Measurements from ENCODE around the gene B3GAT3. TPM values are rescaled to one million over a fixed set of nuclear protein-coding genes. Genes with fewer than 3 reads are reported as not detected.

The B3GAT3 gene
- total and polyA plus RNA-seq, 2 of the 8 experiments (the other 6 are each of a cell fraction or from before 2014, with no cell fraction given): 28.0 to 39.0 TPM

- TF ChIP-seq SP4 (IDR thresholded peaks at IDR 0.05; ENCODE audit: low read length) (no peak; the same call in 1 of the 2 replicates), NRF1 (IDR thresholded peaks at IDR 0.05; ENCODE audit: low read depth, low read length) (no peak), GABPA (IDR thresholded peaks at IDR 0.05; ENCODE audit: borderline replicate concordance, insufficient read depth, low read length) (0 out of 2 replicates have a peak, but pooled peaks have one; percentile 11), CEBPB (IDR thresholded peaks at IDR 0.05; ENCODE audit: low read depth, low read length) (no peak), EZH2 (IDR thresholded peaks at IDR 0.05; ENCODE audit: low read depth, low read length, severe bottlenecking) (no peak), EGR1 (IDR thresholded peaks at IDR 0.05; ENCODE audit: borderline replicate concordance, low read depth, low read length) (peak; percentile 68), TAF1 (IDR thresholded peaks at IDR 0.05; ENCODE audit: low read depth, low read length) (peak; percentile 99), SIN3A (conservative IDR thresholded peaks at IDR 0.05 in 1 of 2, IDR thresholded peaks at IDR 0.05 in 1 of 2; ENCODE audit: low read depth in 1 of 2, low read length in 2 of 2) (peak in 1 of 2 experiments; percentile 52; a peak in 3 of 4 replicates), TAF7 (optimal IDR thresholded peaks at IDR 0.05; ENCODE audit: borderline replicate concordance, low read depth, low read length) (peak; percentile 96), SRF (IDR thresholded peaks at IDR 0.05; ENCODE audit: low read depth, low read length) (0 out of 2 replicates have a peak, but pooled peaks have one; percentile 10), CBX5 (IDR thresholded peaks at IDR 0.05; ENCODE audit: low read depth, low read length) (no peak), TEAD4 (IDR thresholded peaks at IDR 0.05; ENCODE audit: low read depth, low read length) (no peak), POLR2AphosphoS5 (IDR thresholded peaks at IDR 0.05; ENCODE audit: low read depth, low read length) (peak; percentile 99), BACH1 (IDR thresholded peaks at IDR 0.05; ENCODE audit: low read length) (peak; percentile 73; the same call in 1 of the 2 replicates), ZNF274 (IDR thresholded peaks at IDR 0.05; ENCODE audit: borderline replicate concordance, extremely low read depth, low read length) (no peak)
These were observed 43.4 kb upstream of the B3GAT3 start, which contains the start of the genes C11orf98 and CSKMT (continued) for GRCh38 chr11:62665075-62665598.

All from H1 (cell line).